G401 (cell line): Measurements from ENCODE around the gene MKNK2. TPM values are rescaled to one million over a fixed set of nuclear protein-coding genes. Genes with fewer than 3 reads are reported as not detected.

Experiments used
- total RNA-seq: library from RNA; depleted of rRNA; stranded (reverse); fragments of >200 nt; shearing (Covaris generic); gene quantifications from 2 replicates; pipeline ENCODE4 v1.2.3, GENCODE V29; 2014; rRNA removed

The MKNK2 gene
- total RNA-seq, 1 experiment from 2014 or later = 118 TPM

Other genes starting within 250 kb of the MKNK2 start
- 2.5 and 5.5 TPM in 2 replicates for gene ATP8B3, start 239.0 kb downstream of the MKNK2 start, total RNA-seq
- gene REXO1, start 202.8 kb downstream of the MKNK2 start, total RNA-seq = 7.8 and 10.7 TPM in 2 replicates
- 27.9 and 29.2 TPM in 2 replicates for gene KLF16, start 187.7 kb downstream of the MKNK2 start, total RNA-seq
- gene ABHD17A, start 165.7 kb downstream of the MKNK2 start, total RNA-seq = 94.4 and 130 TPM in 2 replicates
- 8.6 and 13.5 TPM in 2 replicates for gene ADAT3, start 145.8 kb downstream of the MKNK2 start, total RNA-seq
- 45.9 and 70.6 TPM in 2 replicates for gene SCAMP4, start 145.8 kb downstream of the MKNK2 start, total RNA-seq
- gene CSNK1G2, start 110.1 kb downstream of the MKNK2 start, total RNA-seq = 74.7 and 81.9 TPM in 2 replicates
- 70.9 and 89.0 TPM in 2 replicates for gene BTBD2, start 35.5 kb downstream of the MKNK2 start, total RNA-seq
- gene MOB3A, start 45.1 kb upstream of the MKNK2 start, total RNA-seq = 20.6 and 29.0 TPM in 2 replicates
- 0.25 and 4.0 TPM in 2 replicates for gene IZUMO4, start 45.7 kb upstream of the MKNK2 start, total RNA-seq
- gene AP3D1, start 100.3 kb upstream of the MKNK2 start, total RNA-seq = 195 and 235 TPM in 2 replicates
- gene DOT1L, start 112.7 kb upstream of the MKNK2 start, total RNA-seq = 12.1 and 14.8 TPM in 2 replicates
- 172 and 182 TPM in 2 replicates for gene PLEKHJ1, start 185.1 kb upstream of the MKNK2 start, total RNA-seq
- 21.9 and 33.0 TPM in 2 replicates for gene SF3A2, start 185.6 kb upstream of the MKNK2 start, total RNA-seq
- 2.6 and 4.6 TPM in 2 replicates for gene AMH, start 198.1 kb upstream of the MKNK2 start, total RNA-seq
- 2.5 TPM in 1 of 2 replicates, not detected in the other for gene JSRP1, start 205.2 kb upstream of the MKNK2 start, total RNA-seq
- not detected in 2 replicates for gene PEAK3, start 230.9 kb upstream of the MKNK2 start, total RNA-seq